ENCODE measurements around the gene CLEC16A.

The CLEC16A gene

DNA sequence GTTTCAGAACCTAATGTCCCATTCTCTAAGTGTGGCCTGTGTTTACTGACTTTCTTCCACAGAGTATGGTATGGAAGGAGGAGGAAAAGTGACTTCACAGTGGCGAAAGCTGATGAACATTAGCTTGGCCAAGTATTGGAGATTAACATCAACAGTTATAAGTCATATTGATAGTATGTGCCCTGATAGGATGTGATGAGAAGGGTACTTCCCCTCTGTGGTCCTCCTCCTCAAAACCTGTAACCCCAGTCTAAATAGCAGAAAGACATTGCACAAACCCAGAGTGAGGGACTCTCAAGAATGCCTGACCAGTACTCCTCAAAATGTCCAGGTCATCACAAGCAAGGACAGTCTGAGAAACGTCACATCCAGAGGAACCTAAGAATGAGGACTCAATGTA, 73.1 kb downstream of the CLEC16A start:
- DNase-seq, result no peak

GRCh38 chr16:11020388-11020787, 76.0 kb downstream of the CLEC16A start:
- no peak for DNase-seq

GRCh38 chr16:11020792-11021551, 76.6 kb downstream of the CLEC16A start:
- no peak for DNase-seq

GRCh38 chr16:11022002-11022401, 77.6 kb downstream of the CLEC16A start:
- DNase-seq, result no peak

GRCh38 chr16:11023262-11024039, 79.1 kb downstream of the CLEC16A start:
- DNase-seq, result no peak

GRCh38 chr16:11024333-11025053, 80.1 kb downstream of the CLEC16A start:
- DNase-seq, result no peak

DNA sequence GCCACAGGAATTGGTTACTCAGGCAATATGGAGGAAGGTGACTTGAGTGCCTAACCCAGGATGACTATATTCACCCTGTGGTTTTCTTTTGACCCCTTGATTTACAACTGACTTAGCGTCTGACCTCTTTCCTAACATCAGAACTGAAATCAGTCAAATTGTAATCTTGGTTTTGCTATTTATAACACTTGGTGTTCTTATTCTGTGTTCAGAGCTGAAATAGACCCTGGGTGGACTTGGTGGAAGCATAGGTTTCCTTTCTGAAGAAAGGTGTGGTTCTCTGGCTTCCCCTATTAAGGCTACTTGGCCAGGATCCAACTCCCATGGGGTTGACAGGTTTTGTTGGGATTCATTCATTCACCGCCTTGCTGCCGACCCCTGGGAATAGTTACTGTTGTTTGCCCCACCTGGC, 80.8 kb downstream of the CLEC16A start:
- no peak for DNase-seq

DNA sequence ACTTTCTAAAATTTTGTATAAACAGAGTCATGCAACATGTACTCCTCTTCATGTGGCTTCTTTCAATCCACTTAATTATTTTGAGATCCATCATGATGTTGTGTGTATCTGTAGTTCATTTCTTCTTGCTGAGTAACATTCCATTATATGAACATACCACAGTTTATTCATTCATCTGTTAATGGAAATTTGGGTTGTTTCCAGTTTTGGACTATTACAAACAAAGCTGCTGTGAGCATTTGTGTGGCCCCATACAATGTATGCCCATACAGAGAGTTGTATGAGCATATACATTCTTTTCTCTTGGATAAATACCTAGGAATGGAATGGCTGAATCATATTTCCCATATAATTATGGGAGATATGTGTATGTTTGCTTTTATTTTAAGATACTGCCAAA, 85.6 kb downstream of the CLEC16A start:
- no peak for DNase-seq

GRCh38 chr16:11030990-11031510, 86.7 kb downstream of the CLEC16A start:
- no peak for DNase-seq

DNA sequence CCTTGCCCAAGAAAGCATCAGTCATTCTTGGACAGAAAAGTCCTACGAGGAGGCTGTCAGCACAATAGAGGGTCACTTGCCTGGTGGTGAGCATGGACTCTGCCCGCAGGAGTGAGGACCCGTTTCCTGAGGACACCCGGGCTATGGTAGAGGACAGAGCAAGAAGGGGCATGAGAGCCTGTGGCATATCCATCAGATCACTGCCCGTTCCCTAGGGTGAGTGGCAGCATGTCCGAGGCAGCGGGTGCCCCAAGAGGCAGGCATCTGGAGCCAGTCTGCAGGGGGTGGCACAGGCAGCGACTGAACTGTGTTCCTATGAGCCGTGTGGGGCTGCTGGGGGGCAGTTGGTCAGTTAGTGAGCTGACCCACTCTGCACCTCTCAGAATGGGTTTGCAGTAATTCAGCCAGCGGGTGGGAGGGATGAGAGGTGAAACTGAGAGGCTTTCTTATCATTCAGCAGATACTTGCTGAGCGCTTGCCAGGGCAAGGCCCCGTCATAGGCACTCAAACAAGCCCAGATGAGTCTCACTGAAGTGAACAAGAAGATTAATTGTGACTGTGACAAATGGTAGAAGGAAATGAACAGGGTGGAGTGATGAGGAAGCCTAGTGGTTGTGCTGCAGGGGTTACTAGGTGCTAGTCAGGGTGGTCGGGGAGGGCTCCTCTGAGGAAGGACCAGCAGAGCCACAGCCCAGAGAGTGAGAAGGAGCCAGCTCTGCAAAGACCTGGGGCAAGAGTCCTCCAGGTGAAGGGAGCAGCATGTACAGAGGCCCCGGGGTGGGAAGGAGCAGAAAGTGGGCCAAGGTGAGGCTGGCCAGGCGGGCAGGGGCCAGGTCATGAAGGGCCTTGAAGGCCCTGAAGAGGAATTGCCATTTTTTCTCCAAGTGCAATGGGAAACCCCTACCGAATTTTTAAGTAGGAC, 87.9 kb downstream of the CLEC16A start:
- DNase-seq, result no peak

DNA sequence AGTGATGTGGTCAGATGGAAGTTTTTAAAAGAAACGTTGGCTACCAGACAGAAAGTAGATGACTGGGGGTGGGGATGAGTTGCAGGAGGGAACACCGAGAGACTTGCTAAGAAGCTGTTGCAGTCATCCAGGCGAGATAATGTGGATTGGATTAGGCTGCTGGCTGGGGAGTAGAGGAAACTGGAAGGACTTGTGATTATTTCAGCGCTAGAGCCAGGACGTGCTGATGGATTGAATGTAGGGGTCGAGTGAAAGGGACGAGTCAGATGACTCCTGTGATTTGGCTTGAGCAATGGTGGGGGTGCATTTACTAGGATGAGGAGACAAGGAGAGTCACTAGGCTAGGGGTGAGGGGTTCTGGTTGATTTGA, 88.5 kb downstream of the CLEC16A start:
- DNase-seq, result no peak

DNA sequence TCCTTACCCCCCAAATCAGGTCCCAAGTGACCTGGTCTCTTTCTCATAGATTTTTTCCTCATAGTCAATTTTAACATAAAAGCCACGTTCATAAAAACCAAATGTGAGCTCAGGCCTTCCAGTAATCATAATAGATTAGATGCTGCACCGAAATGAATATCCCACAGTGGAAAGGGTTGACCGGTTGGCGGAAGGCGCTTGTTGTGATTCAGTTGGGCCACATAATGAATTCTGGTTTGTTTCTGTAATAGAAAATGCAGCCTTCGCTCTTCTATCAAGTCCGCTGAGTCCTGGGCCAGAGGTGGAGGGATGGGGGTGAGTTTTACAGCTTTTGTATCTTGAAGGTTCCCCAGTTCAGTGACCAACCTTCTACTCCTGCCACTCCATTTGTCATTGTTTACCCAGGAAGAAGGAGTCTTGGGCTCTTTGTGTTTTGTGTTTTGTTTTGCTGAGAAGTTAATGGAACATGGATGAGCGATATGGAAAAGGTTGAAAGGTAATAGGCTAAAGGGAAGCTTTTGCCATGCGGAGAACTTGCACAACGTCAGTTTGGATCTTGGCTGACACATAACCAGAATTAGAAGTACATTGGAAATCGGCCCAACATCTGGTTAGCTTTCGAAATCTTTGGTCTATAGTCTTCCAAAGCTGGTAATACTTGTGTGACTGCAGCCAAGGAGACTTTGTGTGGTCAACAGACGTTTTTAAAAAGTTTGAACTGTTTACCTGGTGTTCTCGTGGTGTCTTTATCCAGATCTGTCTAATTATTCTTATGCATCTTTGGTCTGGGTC, 89.5 kb downstream of the CLEC16A start:
- no peak for DNase-seq

DNA sequence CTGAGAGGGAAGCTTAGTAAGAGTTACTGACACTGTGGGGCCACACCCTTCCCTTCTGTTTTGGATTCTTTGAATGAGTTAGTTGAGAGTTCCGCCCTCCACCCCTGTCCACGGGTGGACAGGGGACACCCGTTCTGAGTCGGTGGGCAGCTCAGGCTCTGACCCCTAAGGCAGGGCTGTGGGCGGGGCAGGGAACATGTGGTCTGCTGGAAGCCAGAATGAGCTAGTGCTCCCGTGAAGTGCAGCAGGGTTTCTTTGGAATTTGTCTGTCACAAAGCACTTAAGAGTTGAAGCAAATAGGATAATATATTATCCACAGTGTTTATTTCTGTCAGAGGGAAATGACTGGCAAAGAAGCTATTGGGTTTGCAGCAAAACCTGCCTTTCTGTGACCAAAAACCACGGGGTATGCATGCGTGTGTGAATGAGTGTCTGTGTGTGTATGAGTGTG, 90.1 kb downstream of the CLEC16A start:
- no peak for DNase-seq

DNA sequence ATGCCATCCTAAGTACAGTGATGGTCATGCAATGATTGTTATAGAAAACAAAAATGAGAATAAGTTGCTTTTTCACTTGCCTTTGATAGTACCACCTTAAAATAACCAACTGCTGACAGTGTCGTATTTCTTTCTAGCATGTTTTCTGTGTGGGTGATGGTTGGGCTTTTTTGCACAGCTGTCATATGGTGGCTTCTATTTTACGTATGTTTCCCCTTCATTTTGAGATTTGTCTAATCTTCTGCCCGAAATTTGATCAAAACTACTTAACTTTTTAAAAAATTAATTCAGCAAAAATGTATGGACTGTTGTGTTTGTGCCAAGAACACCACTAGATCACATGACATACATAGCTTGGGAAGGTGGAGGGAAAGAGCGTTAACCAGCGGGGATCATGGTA, 90.7 kb downstream of the CLEC16A start:
- no peak for DNase-seq

- no peak for DNase-seq
These were observed 91.7 kb downstream of the CLEC16A start for GRCh38 chr16:11036040-11036439.

- DNase-seq, result no peak
These were observed 92.6 kb downstream of the CLEC16A start for GRCh38 chr16:11036868-11037410.

- DNase-seq, result no peak
These were observed 93.9 kb downstream of the CLEC16A start for GRCh38 chr16:11038305-11038704.

GRCh38 chr16:11038777-11039176, 94.4 kb downstream of the CLEC16A start:
- DNase-seq, result no peak

- DNase-seq, result no peak
These were observed 95.4 kb downstream of the CLEC16A start for GRCh38 chr16:11039726-11040125.

DNA sequence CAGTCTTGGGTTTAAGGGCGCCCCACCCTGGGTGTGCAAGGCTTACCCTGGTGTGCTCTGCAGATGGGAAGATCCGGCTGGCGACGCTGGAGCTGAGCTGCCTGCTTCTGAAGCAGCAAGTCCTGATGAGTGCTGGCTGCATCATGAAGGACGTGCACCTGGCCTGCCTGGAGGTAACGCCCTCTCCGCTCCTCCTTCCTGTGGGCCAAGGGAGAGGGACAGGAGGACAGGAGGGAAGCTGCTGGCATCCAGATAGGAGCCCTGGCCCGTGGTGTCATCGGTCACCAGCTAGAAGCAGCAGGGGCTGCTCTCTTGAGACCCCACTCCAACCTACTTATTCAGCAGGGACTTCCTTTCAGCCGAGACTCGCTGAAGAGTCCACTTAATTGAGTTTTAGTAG, 97.8 kb downstream of the CLEC16A start:
- DNase-seq, result no peak

DNA sequence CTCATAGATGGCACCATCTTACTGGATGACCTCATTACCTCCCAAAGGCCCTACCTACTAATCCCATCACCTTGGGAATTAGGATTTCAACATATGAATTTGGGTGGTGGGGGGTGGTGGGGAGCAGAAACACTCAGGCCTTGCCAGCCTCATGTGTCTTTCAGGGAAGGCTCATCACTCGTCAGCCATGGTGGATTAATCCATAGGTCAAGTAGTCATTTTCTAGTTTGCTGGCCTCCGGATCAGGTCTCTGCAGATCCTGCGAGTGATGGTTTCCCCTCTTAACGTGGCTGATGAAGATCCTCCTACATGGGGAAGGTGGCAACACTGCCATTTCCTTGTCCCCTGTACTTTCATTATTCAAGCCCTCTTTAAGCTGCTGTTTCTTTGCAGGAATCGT, 101.1 kb downstream of the CLEC16A start:
- DNase-seq, result no peak

Data from NCI-H2107 (cell line).